ENCODE measurements around the gene PDSS2. TPM values are rescaled to one million over a fixed set of nuclear protein-coding genes. Genes with fewer than 3 reads are reported as not detected.
"Not testable (repeated sequence)": the region's sequence is repeated elsewhere in the genome, so short reads cannot be mapped to it uniquely, and the experiment has no call there.

PDSS2 gene
- total RNA-seq, 2 experiments from 2014 or later, result 12.8 to 15.4 TPM

GRCh38 chr6:107489636-107490565 lies 30.5 kb upstream of the PDSS2 start, which contains the start of gene SOBP:
SOBP (plus strand) TSS chr6:107490117; CDS start chr6:107490617, 500 bp downstream.
- Mint-ChIP-seq H3K27ac (peak within 1 kb of the TSS; percentile 74), H3K27me3 (peaks cover 36% of the 10 kb centered on the region)

GRCh38 chr6:107488875-107489635 lies 29.7 kb upstream of the PDSS2 start:
- peaks cover 44% of the 10 kb centered on the region for H3K27me3 Mint-ChIP-seq
- H3K27ac Mint-ChIP-seq, result peak overlapping the region; percentile 74
- H3K36me3 Mint-ChIP-seq, result no peaks in the 10 kb centered on the region
- peak; percentile 15 for ATAC-seq (ENCODE audit: low read depth)
- POLR2A ChIA-PET, result interaction anchor here (3.3 to 5.9 kb wide), 2 partner anchors 29 to 168 kb away, joined by 13 to 35 read pairs; partner anchors contain the start of gene PDSS2
- peak overlapping the region; percentile 91 for H3K4me3 Mint-ChIP-seq
- no peaks in the 10 kb centered on the region for H3K9me3 Mint-ChIP-seq
- peaks cover 15% of the 10 kb centered on the region for H3K4me1 Mint-ChIP-seq
- peak; percentile 50 for DNase-seq

More at GRCh38 chr6:107489636-107490565, 30.5 kb upstream of the PDSS2 start, which contains the start of gene SOBP:
- DNase-seq, result peak; percentile 69
- Mint-ChIP-seq H3K36me3 (no peaks in the 10 kb centered on the region), H3K4me1 (peaks cover 15% of the 10 kb centered on the region), H3K9me3 (no peaks in the 10 kb centered on the region), H3K4me3 (peak within 1 kb of the TSS; percentile 91)
- POLR2A ChIA-PET, result interaction anchor here (3.3 to 5.9 kb wide), 2 partner anchors 30 to 168 kb away, joined by 13 to 35 read pairs; partner anchors contain the start of gene PDSS2
- peak; percentile 66 for ATAC-seq (ENCODE audit: low read depth)

GRCh38 chr6:107488174-107488874 lies 29.0 kb upstream of the PDSS2 start:
- POLR2A ChIA-PET, result interaction anchor here (3.3 to 5.9 kb wide), 2 partner anchors 28 to 169 kb away, joined by 13 to 35 read pairs; partner anchors contain the start of gene PDSS2
- H3K4me3 Mint-ChIP-seq, result peak overlapping the region; percentile 91
- H3K4me1 Mint-ChIP-seq, result peaks cover 15% of the 10 kb centered on the region
- peak overlapping the region; percentile 74 for H3K27ac Mint-ChIP-seq
- DNase-seq (peak; percentile 30), ATAC-seq (ENCODE audit: low read depth) (no peak)
- no peaks in the 10 kb centered on the region for H3K9me3 Mint-ChIP-seq
- H3K36me3 Mint-ChIP-seq, result no peaks in the 10 kb centered on the region
- H3K27me3 Mint-ChIP-seq, result peaks cover 49% of the 10 kb centered on the region

- no peak overlapping the region for H3K27ac Mint-ChIP-seq
- no peaks in the 10 kb centered on the region for H3K9me3 Mint-ChIP-seq
- H3K4me1 Mint-ChIP-seq, result peaks cover 8% of the 10 kb centered on the region
- H3K27me3 Mint-ChIP-seq, result peaks cover 63% of the 10 kb centered on the region
- H3K4me3 Mint-ChIP-seq, result no peak overlapping the region
- no peaks in the 10 kb centered on the region for H3K36me3 Mint-ChIP-seq
- POLR2A ChIA-PET, result no interaction called here
- no peak for DNase-seq
- ATAC-seq (ENCODE audit: low read depth), result no peak
These were observed 25.8 kb upstream of the PDSS2 start for GRCh38 chr6:107485157-107485556.

- Mint-ChIP-seq H3K4me3 (no peak overlapping the region), H3K27me3 (peaks cover 38% of the 10 kb centered on the region), H3K27ac (no peak overlapping the region), H3K9me3 (no peaks in the 10 kb centered on the region), H3K36me3 (no peaks in the 10 kb centered on the region), H3K4me1 (peaks cover 3% of the 10 kb centered on the region)
- POLR2A ChIA-PET, result interaction anchor here (0.6 kb wide), 1 partner anchor 446 kb away, joined by 3 read pairs; no protein-coding TSS in a partner anchor
- DNase-seq (no peak), ATAC-seq (ENCODE audit: low read depth) (no peak)
These were observed 19.8 kb upstream of the PDSS2 start for GRCh38 chr6:107479089-107479690.

- H3K4me1 Mint-ChIP-seq; DNase-seq; H3K36me3 Mint-ChIP-seq; ATAC-seq (ENCODE audit: low read depth); H3K4me3 Mint-ChIP-seq; H3K9me3 Mint-ChIP-seq; H3K27ac Mint-ChIP-seq; POLR2A ChIA-PET: not testable (repeated sequence)
- H3K27me3 Mint-ChIP-seq, result peaks cover 35% of the 10 kb centered on the region
These were observed 16.5 kb upstream of the PDSS2 start for GRCh38 chr6:107475826-107476225.

- ATAC-seq (ENCODE audit: low read depth); H3K9me3 Mint-ChIP-seq; H3K4me1 Mint-ChIP-seq; H3K27ac Mint-ChIP-seq; DNase-seq; H3K36me3 Mint-ChIP-seq; POLR2A ChIA-PET; H3K4me3 Mint-ChIP-seq: not testable (repeated sequence)
- H3K27me3 Mint-ChIP-seq, result peaks cover 32% of the 10 kb centered on the region
These were observed 16.0 kb upstream of the PDSS2 start for GRCh38 chr6:107475360-107475759.

- H3K4me1 Mint-ChIP-seq, result peaks cover 3% of the 10 kb centered on the region
- no peak overlapping the region for H3K27ac Mint-ChIP-seq
- POLR2A ChIA-PET, result interaction anchor here (2.0 kb wide), 1 partner anchor 14 kb away, joined by 6 read pairs; the partner anchor contains the start of gene PDSS2
- ATAC-seq (ENCODE audit: low read depth) (no peak), DNase-seq (no peak)
- no peak overlapping the region for H3K4me3 Mint-ChIP-seq
- no peaks in the 10 kb centered on the region for H3K9me3 Mint-ChIP-seq
- H3K36me3 Mint-ChIP-seq, result no peaks in the 10 kb centered on the region
- H3K27me3 Mint-ChIP-seq, result peaks cover 28% of the 10 kb centered on the region
These were observed 14.3 kb upstream of the PDSS2 start for GRCh38 chr6:107473660-107474059.

- POLR2A ChIA-PET, result no interaction called here
- DNase-seq (no peak), ATAC-seq (ENCODE audit: low read depth) (no peak)
- Mint-ChIP-seq H3K27ac (no peak overlapping the region), H3K9me3 (no peaks in the 10 kb centered on the region), H3K4me1 (no peaks in the 10 kb centered on the region), H3K4me3 (no peak overlapping the region), H3K36me3 (no peaks in the 10 kb centered on the region), H3K27me3 (peaks cover 37% of the 10 kb centered on the region)
These were observed 11.0 kb upstream of the PDSS2 start for GRCh38 chr6:107470364-107470763.

- H3K4me3 Mint-ChIP-seq, result no peak overlapping the region
- H3K36me3 Mint-ChIP-seq, result no peaks in the 10 kb centered on the region
- no peaks in the 10 kb centered on the region for H3K4me1 Mint-ChIP-seq
- H3K27ac Mint-ChIP-seq, result no peak overlapping the region
- no peaks in the 10 kb centered on the region for H3K9me3 Mint-ChIP-seq
- no peak for ATAC-seq (ENCODE audit: low read depth)
- peaks cover 19% of the 10 kb centered on the region for H3K27me3 Mint-ChIP-seq
- POLR2A ChIA-PET, result no interaction called here
- DNase-seq, result no peak
These were observed 6.7 kb upstream of the PDSS2 start for GRCh38 chr6:107466062-107466461.

GRCh38 chr6:107460083-107460631 lies 793 bp upstream of the PDSS2 start:
- peaks cover 4% of the 10 kb centered on the region for H3K36me3 Mint-ChIP-seq
- H3K9me3 Mint-ChIP-seq, result no peaks in the 10 kb centered on the region

More at GRCh38 chr6:107460083-107460631, 793 bp upstream of the PDSS2 start:
- no peaks in the 10 kb centered on the region for H3K27me3 Mint-ChIP-seq
- H3K4me3 Mint-ChIP-seq, result peak overlapping the region; percentile 93
- POLR2A ChIA-PET, result interaction anchor here (0.9 to 2.9 kb wide), 18 partner anchors 9 to 433 kb away, joined by 3 to 53 read pairs (median 6); partner anchors contain the start of genes SCML4 and SOBP
- H3K27ac Mint-ChIP-seq, result peak overlapping the region; percentile 97
- peaks cover 18% of the 10 kb centered on the region for H3K4me1 Mint-ChIP-seq
- no peak for DNase-seq
- ATAC-seq (ENCODE audit: low read depth), result no peak
